Left ventricle myocardium inferior (tissue), 1 donor: ENCODE results near the gene TFG. TPM values are rescaled to one million over a fixed set of nuclear protein-coding genes. Genes with fewer than 3 reads are reported as not detected.

Experiments used
- DNase-seq: peaks from one replicate; pipeline ENCODE4 v3.0.0-alpha.2; 2020
- H3K27ac ChIP-seq: fragments of 200-600 bp; replicated peaks from 2 replicates; pipeline ENCODE4 v1.8.0; 2021
- H3K27me3 ChIP-seq: fragments of 200-600 bp; 2 replicates; pipeline ENCODE4 v1.8.0; 2021; ENCODE audit warnings: low read depth
- H3K36me3 ChIP-seq: fragments of 200-600 bp; 2 replicates; pipeline ENCODE4 v1.8.0; 2021
- H3K4me1 ChIP-seq: fragments of 200-600 bp; 2 replicates; pipeline ENCODE4 v1.8.0; 2021
- H3K4me3 ChIP-seq: fragments of 200-600 bp; 2 replicates; pipeline ENCODE4 v1.8.0; 2021; ENCODE audit warnings: mild to moderate bottlenecking, moderate library complexity
- H3K9me3 ChIP-seq: fragments of 200-600 bp; replicated peaks from 2 replicates; pipeline ENCODE4 v1.8.0; 2021
- CTCF ChIP-seq: fragments of 200-600 bp; IDR thresholded peaks from 2 replicates; pipeline ENCODE4 v1.8.0; 2021; ENCODE audit warnings: antibody characterized with exemption, mild to moderate bottlenecking, borderline replicate concordance
- intact Hi-C: fragments of 100-400 bp; cut with micrococcal nuclease; formaldehyde crosslinking; loops from one replicate; pipeline ENCODE4 v1.11.0; 2022
- total RNA-seq: library from RNA; stranded (reverse); fragmentation: NEBNext Ultra II Directional; extraction: Animal tissue kit (Norgen Biotek cat#: 25700); gene quantifications from one replicate; pipeline ENCODE4 v1.2.1, GENCODE V29; 2021
- donor health status: DM: no; HTN: yes; CAD: no; lungs with severe emphysema.

Gene TFG
- total RNA-seq, 1 donor from 2014 or later, result 114 TPM

- intact Hi-C loops, result no loop called here
Observed at GRCh38 chr3:100775226-100775625, 65.9 kb downstream of the TFG start.

GRCh38 chr3:100775669-100776068 lies 66.4 kb downstream of the TFG start:
- no peak overlapping the region for H3K4me3 ChIP-seq
- intact Hi-C loops, result no loop called here
- no peaks in the 10 kb centered on the region for H3K9me3 ChIP-seq
- H3K27me3 ChIP-seq, result no peaks in the 10 kb centered on the region
- DNase-seq, result no peak
- no peak for TF ChIP-seq CTCF
- H3K27ac ChIP-seq, result no peak overlapping the region
- peaks cover 16% of the 10 kb centered on the region for H3K36me3 ChIP-seq
- H3K4me1 ChIP-seq, result no peaks in the 10 kb centered on the region

More at GRCh38 chr3:100775226-100775625, 65.9 kb downstream of the TFG start:
- Histone ChIP-seq H3K27ac (no peak overlapping the region), H3K4me3 (no peak overlapping the region), H3K36me3 (peaks cover 16% of the 10 kb centered on the region), H3K27me3 (no peaks in the 10 kb centered on the region), H3K9me3 (no peaks in the 10 kb centered on the region), H3K4me1 (no peaks in the 10 kb centered on the region)
- TF ChIP-seq CTCF, result no peak
- no peak for DNase-seq

- no peak overlapping the region for H3K27ac ChIP-seq
- no peaks in the 10 kb centered on the region for H3K9me3 ChIP-seq
- peaks cover 16% of the 10 kb centered on the region for H3K36me3 ChIP-seq
- intact Hi-C loops, result no loop called here
- DNase-seq, result no peak
- H3K4me3 ChIP-seq, result no peak overlapping the region
- H3K4me1 ChIP-seq, result no peaks in the 10 kb centered on the region
- H3K27me3 ChIP-seq, result no peaks in the 10 kb centered on the region
- TF ChIP-seq CTCF, result no peak
Observed at GRCh38 chr3:100776097-100776729, 66.9 kb downstream of the TFG start.

- Histone ChIP-seq H3K36me3 (peaks cover 16% of the 10 kb centered on the region), H3K27ac (no peak overlapping the region), H3K27me3 (no peaks in the 10 kb centered on the region), H3K9me3 (no peaks in the 10 kb centered on the region), H3K4me3 (no peak overlapping the region), H3K4me1 (no peaks in the 10 kb centered on the region)
- intact Hi-C loops, result no loop called here
- no peak for TF ChIP-seq CTCF
- no peak for DNase-seq
Observed at GRCh38 chr3:100776746-100777145, 67.5 kb downstream of the TFG start.

GRCh38 chr3:100777271-100777670 lies 68.0 kb downstream of the TFG start:
- Histone ChIP-seq H3K36me3 (peaks cover 16% of the 10 kb centered on the region), H3K9me3 (no peaks in the 10 kb centered on the region), H3K4me3 (no peak overlapping the region), H3K4me1 (peaks cover 2% of the 10 kb centered on the region), H3K27ac (no peak overlapping the region), H3K27me3 (no peaks in the 10 kb centered on the region)
- no peak for DNase-seq
- intact Hi-C loops, result no loop called here
- TF ChIP-seq CTCF, result no peak

- intact Hi-C loops, result no loop called here
- H3K36me3 ChIP-seq, result peaks cover 21% of the 10 kb centered on the region
- TF ChIP-seq CTCF, result no peak
- no peak for DNase-seq
- no peak overlapping the region for H3K27ac ChIP-seq
- no peaks in the 10 kb centered on the region for H3K27me3 ChIP-seq
- no peaks in the 10 kb centered on the region for H3K9me3 ChIP-seq
- no peak overlapping the region for H3K4me3 ChIP-seq
- H3K4me1 ChIP-seq, result peaks cover 6% of the 10 kb centered on the region
Observed at GRCh38 chr3:100779480-100779879, 70.2 kb downstream of the TFG start.
